K562 (cell line): ENCODE data around the gene CTNS. TPM values are rescaled to one million over a fixed set of nuclear protein-coding genes. Genes with fewer than 3 reads are reported as not detected.

Experiments
- CBFB ChIP-seq: sonication (generic); formaldehyde crosslinking; IDR thresholded peaks from 2 replicates; pipeline ENCODE4 v1.4.0; 2020; ENCODE audit warnings: mild to moderate bottlenecking, missing genetic modification reagents
- DNMT1 ChIP-seq: fragments of 450-650 bp; IDR thresholded peaks from 2 replicates; pipeline ENCODE4 v1.6.1; 2016; ENCODE audit warnings: antibody characterized with exemption, mild to moderate bottlenecking
- HEY1 ChIP-seq: fragments of 250-450 bp; sonication (Bioruptor Pico); IDR thresholded peaks from 2 replicates; pipeline ENCODE4 v1.5.0; 2020; ENCODE audit warnings: mild to moderate bottlenecking, moderate library complexity, borderline replicate concordance
- HLTF ChIP-seq: fragments of 450-650 bp; IDR thresholded peaks from 2 replicates; pipeline ENCODE4 v1.6.1; 2016
- HMGN3 ChIP-seq: IDR thresholded peaks from 2 replicates; pipeline ENCODE4 v1.6.1; 2011; ENCODE audit warnings: borderline replicate concordance, low read depth, mild to moderate bottlenecking, mixed read lengths, low read length; ENCODE audit not compliant: insufficient read length; ENCODE audit errors: extremely low read depth
- KDM1A ChIP-seq, 2 experiments: fragments of 450-650 bp; IDR thresholded peaks; 2 replicates each; pipeline ENCODE4 v1.6.1; 2016; ENCODE audit warnings: mild to moderate bottlenecking in 2 of 2
- MCM2 ChIP-seq: fragments of 450-650 bp; IDR thresholded peaks from 2 replicates; pipeline ENCODE4 v1.6.1; 2017; ENCODE audit warnings: low read depth, mild to moderate bottlenecking
- NCOR1 ChIP-seq: fragments of 450-650 bp; IDR thresholded peaks from 2 replicates; pipeline ENCODE4 v1.6.1; 2016; ENCODE audit warnings: mild to moderate bottlenecking, moderate library complexity
- PHF8 ChIP-seq: fragments of 200-600 bp; sonication (generic); IDR thresholded peaks from 2 replicates; pipeline ENCODE4 v1.6.1; 2012; ENCODE audit warnings: mixed run types, mild to moderate bottlenecking, inconsistent platforms, low read length, moderate library complexity, borderline replicate concordance
- RBBP5 ChIP-seq: fragments of 200-600 bp; sonication (generic); IDR thresholded peaks from 2 replicates; pipeline ENCODE4 v1.6.1; 2012; ENCODE audit warnings: borderline replicate concordance, mild to moderate bottlenecking, low read length, control low read depth, inconsistent platforms; ENCODE audit not compliant: insufficient read depth, poor library complexity, severe bottlenecking
- RBM22 ChIP-seq: fragments of 200-400 bp; formaldehyde crosslinking; IDR thresholded peaks from 2 replicates; pipeline ENCODE4 v1.6.1; 2018; ENCODE audit warnings: low read length, low read depth; ENCODE audit not compliant: poor library complexity, severe bottlenecking
- RHOXF2B ChIP-seq: fragments of 250-450 bp; sonication (Bioruptor Pico); conservative IDR thresholded peaks from 2 replicates; pipeline ENCODE4 v1.5.1; 2021
- SP1 ChIP-seq: sonication (generic); formaldehyde crosslinking; IDR thresholded peaks from 2 replicates; pipeline ENCODE4 v1.8.1; 2022; ENCODE audit warnings: mild to moderate bottlenecking, missing genetic modification reagents
- SREBF2 ChIP-seq: sonication (generic); formaldehyde crosslinking; IDR thresholded peaks from 2 replicates; pipeline ENCODE4 v1.4.0; 2020; ENCODE audit warnings: mild to moderate bottlenecking, missing genetic modification reagents
- TCF3 ChIP-seq: sonication (generic); formaldehyde crosslinking; IDR thresholded peaks from 2 replicates; pipeline ENCODE4 v1.4.0; 2020; ENCODE audit warnings: mild to moderate bottlenecking, missing genetic modification reagents
- THRAP3 ChIP-seq: fragments of 450-650 bp; IDR thresholded peaks from 2 replicates; pipeline ENCODE4 v1.6.1; 2016; ENCODE audit warnings: mild to moderate bottlenecking, inconsistent platforms, borderline replicate concordance
- TOE1 ChIP-seq, 2 experiments: fragments of 450-650 bp in 1 of 2; sonication (generic) in 1 of 2; formaldehyde crosslinking in 1 of 2; IDR thresholded peaks; 2 replicates each; pipeline versions ENCODE4 v1.7.1 to v1.8.0; 2016 to 2022; ENCODE audit warnings: borderline replicate concordance in 2 of 2, mild to moderate bottlenecking in 2 of 2, antibody characterized with exemption in 1 of 2, inconsistent platforms in 1 of 2, low read depth in 1 of 2, missing genetic modification reagents in 1 of 2, moderate library complexity in 1 of 2
- ZNF324 ChIP-seq: fragments of 250-450 bp; sonication (Bioruptor Pico); IDR thresholded peaks from 2 replicates; pipeline ENCODE4 v1.4.0; 2020; ENCODE audit warnings: mild to moderate bottlenecking
- polyA plus RNA-seq, 8 experiments: library from polyadenylated mRNA; depleted of rRNA in 4 of 8; stranded (reverse) in 5 of 8; unstranded in 3 of 8; fragments of >200 nt; fragmentation: Nextera tagmentation in 2 of 8; fragmentation: Illumina TruSeq in 1 of 8; extraction: Ambion mirVana in 2 of 8; extraction: Trizol in 1 of 8; gene quantifications; 2 replicates each; pipeline versions ENCODE4 v1.2.1 to v1.2.3, GENCODE V29; 2011 to 2014; ENCODE audit warnings: inconsistent platforms in 1 of 8, missing spikeins in 1 of 8
- total RNA-seq, 7 experiments: library from RNA; depleted of rRNA in 6 of 7; stranded (reverse); fragments of >200 nt in 6 of 7; fragmentation: Illumina TruSeq in 2 of 7; extraction: Trizol in 2 of 7; gene quantifications; 2 replicates each; pipeline versions ENCODE4 v1.2.1 to v1.2.3, GENCODE V29; 2011 to 2021; ENCODE audit warnings: low replicate concordance in 1 of 7
- TF ChIP-seq, protein P1 (sequence below): fragments of 200-800 bp; sonication (Bioruptor generic); IDR thresholded peaks from 2 replicates; pipeline ENCODE4 v1.6.1; 2017; ENCODE audit warnings: missing genetic modification characterization, missing compliant biosample characterization
- TF ChIP-seq, protein P2 (sequence below): fragments of 450-650 bp; IDR thresholded peaks from 2 replicates; pipeline ENCODE4 v1.6.1; 2016; ENCODE audit warnings: low read depth

The CTNS gene
- total and polyA plus RNA-seq, 9 of the 15 experiments (the other 6 are each of a cell fraction or from before 2014, with no cell fraction given): 0.66 to 8.4 (median 4.9) TPM

DNA sequence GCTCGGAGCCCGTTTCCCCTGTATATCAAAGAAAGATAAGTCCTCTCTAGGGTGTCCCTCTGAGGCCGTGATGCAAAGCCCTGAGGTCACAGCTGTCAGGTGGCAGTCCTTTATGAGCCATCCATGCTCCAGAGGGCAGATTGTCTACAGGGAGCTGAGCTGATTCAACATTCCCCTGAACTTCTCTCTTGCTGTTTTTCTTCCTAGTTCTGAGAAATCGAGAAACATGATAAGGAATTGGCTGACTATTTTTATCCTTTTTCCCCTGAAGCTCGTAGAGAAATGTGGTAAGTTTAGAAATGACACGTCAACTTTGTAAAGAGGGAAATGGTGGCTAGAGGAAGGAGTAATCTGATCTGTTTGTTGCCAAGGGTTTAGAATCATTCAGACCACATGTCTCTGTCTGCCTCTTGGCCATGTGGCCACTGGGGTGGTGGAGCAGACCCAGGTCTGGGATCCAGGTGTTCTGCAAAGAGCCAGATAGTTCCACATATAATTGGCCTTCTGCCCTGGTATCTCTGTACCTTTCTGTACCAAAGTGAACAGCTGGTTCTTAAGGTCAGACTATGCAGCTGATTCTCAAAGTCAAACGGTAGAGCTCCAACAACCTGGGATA lies 3.5 kb downstream of the CTNS start (continued):
- TF ChIP-seq HMGN3: no peak
- no peak for TF ChIP-seq DNMT1
- no peak for TF ChIP-seq SP1 (CRISPR knock-in tag)
- TF ChIP-seq RBM22: no peak
- TF ChIP-seq, protein P1, sequence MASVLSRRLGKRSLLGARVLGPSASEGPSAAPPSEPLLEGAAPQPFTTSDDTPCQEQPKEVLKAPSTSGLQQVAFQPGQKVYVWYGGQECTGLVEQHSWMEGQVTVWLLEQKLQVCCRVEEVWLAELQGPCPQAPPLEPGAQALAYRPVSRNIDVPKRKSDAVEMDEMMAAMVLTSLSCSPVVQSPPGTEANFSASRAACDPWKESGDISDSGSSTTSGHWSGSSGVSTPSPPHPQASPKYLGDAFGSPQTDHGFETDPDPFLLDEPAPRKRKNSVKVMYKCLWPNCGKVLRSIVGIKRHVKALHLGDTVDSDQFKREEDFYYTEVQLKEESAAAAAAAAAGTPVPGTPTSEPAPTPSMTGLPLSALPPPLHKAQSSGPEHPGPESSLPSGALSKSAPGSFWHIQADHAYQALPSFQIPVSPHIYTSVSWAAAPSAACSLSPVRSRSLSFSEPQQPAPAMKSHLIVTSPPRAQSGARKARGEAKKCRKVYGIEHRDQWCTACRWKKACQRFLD: peak; percentile 89
- peak; percentile 83 to 86 for TF ChIP-seq KDM1A (IDR thresholded peaks at IDR 0.05)
- no peak for TF ChIP-seq MCM2
- TF ChIP-seq RBBP5: no peak
- TF ChIP-seq, protein P2, sequence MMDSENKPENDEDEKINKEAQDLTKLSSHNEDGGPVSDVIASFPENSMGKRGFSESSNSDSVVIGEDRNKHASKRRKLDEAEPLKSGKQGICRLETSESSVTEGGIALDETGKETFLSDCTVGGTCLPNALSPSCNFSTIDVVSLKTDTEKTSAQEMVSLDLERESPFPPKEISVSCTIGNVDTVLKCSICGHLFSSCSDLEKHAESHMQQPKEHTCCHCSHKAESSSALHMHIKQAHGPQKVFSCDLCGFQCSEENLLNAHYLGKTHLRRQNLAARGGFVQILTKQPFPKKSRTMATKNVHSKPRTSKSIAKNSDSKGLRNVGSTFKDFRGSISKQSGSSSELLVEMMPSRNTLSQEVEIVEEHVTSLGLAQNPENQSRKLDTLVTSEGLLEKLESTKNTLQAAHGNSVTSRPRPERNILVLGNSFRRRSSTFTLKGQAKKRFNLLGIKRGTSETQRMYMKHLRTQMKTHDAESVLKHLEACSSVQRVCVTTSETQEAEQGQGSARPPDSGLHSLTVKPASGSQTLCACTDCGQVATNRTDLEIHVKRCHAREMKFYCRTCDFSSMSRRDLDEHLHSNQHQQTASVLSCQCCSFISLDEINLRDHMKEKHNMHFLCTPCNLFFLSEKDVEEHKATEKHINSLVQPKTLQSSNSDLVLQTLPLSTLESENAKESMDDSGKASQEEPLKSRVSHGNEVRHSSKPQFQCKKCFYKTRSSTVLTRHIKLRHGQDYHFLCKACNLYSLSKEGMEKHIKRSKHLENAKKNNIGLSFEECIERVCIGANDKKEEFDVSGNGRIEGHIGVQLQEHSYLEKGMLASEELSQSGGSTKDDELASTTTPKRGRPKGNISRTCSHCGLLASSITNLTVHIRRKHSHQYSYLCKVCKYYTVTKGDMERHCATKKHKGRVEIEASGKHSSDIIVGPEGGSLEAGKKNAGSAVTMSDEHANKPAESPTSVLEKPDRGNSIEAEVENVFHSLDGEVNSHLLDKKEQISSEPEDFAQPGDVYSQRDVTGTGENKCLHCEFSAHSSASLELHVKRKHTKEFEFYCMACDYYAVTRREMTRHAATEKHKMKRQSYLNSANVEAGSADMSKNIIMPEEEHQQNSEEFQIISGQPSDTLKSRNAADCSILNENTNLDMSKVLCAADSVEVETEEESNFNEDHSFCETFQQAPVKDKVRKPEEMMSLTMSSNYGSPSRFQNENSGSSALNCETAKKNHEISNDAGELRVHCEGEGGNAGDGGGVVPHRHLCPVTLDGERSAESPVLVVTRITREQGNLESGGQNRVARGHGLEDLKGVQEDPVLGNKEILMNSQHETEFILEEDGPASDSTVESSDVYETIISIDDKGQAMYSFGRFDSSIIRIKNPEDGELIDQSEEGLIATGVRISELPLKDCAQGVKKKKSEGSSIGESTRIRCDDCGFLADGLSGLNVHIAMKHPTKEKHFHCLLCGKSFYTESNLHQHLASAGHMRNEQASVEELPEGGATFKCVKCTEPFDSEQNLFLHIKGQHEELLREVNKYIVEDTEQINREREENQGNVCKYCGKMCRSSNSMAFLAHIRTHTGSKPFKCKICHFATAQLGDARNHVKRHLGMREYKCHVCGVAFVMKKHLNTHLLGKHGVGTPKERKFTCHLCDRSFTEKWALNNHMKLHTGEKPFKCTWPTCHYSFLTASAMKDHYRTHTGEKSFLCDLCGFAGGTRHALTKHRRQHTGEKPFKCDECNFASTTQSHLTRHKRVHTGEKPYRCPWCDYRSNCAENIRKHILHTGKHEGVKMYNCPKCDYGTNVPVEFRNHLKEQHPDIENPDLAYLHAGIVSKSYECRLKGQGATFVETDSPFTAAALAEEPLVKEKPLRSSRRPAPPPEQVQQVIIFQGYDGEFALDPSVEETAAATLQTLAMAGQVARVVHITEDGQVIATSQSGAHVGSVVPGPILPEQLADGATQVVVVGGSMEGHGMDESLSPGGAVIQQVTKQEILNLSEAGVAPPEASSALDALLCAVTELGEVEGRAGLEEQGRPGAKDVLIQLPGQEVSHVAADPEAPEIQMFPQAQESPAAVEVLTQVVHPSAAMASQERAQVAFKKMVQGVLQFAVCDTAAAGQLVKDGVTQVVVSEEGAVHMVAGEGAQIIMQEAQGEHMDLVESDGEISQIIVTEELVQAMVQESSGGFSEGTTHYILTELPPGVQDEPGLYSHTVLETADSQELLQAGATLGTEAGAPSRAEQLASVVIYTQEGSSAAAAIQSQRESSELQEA: no peak
- no peak for TF ChIP-seq RHOXF2B (CRISPR knock-in tag)
- no peak for TF ChIP-seq HEY1
- TF ChIP-seq ZNF324 (CRISPR knock-in tag): no peak
- no peak for TF ChIP-seq THRAP3
- peak; percentile 73 for TF ChIP-seq TCF3 (CRISPR knock-in tag)
- TF ChIP-seq SREBF2: no peak
- no peak for TF ChIP-seq CBFB (CRISPR knock-in tag)
- TF ChIP-seq NCOR1: peak; percentile 55
- TF ChIP-seq PHF8: no peak
- TF ChIP-seq TOE1 (IDR thresholded peaks at IDR 0.05; ENCODE audit: borderline replicate concordance): peak; percentile 59; the same call in 1 of the 2 replicates
- TF ChIP-seq TOE1 (CRISPR knock-in tag; IDR thresholded peaks at IDR 0.05; ENCODE audit: borderline replicate concordance, low read depth): no peak
- TF ChIP-seq HLTF: no peak
